GM12878 (cell line): ENCODE data around the gene KCNJ14.

Experiments used
- BRCA1 ChIP-seq: IDR thresholded peaks from 2 replicates; pipeline ENCODE4 v1.6.1; 2011; ENCODE audit warnings: low read depth, low read length, improper control_type of control experiment
- CTCF ChIP-seq, 3 experiments: IDR thresholded peaks in 2 of 3; conservative IDR thresholded peaks in 1 of 3; 2 replicates each; pipeline ENCODE4 v1.5.1; 2011; ENCODE audit warnings: low read depth in 3 of 3, low read length in 3 of 3, mild to moderate bottlenecking in 3 of 3, control low read depth in 2 of 3, moderate library complexity in 2 of 3, inconsistent platforms in 1 of 3, mixed read lengths in 1 of 3; ENCODE audit not compliant: control insufficient read depth in 2 of 3, insufficient read depth in 1 of 3; ENCODE audit errors: extremely low read depth in 1 of 3
- EZH2 ChIP-seq: IDR thresholded peaks from 2 replicates; pipeline ENCODE4 v1.6.1; 2012; ENCODE audit warnings: low read depth, mild to moderate bottlenecking, control low read depth, inconsistent platforms, low read length, borderline replicate concordance; ENCODE audit not compliant: control insufficient read depth
- FOXM1 ChIP-seq: IDR thresholded peaks from 2 replicates; pipeline ENCODE4 v1.6.1; 2012; ENCODE audit warnings: low read depth, mild to moderate bottlenecking, inconsistent platforms, low read length, moderate library complexity
- POLR2A ChIP-seq: IDR thresholded peaks from 2 replicates; pipeline ENCODE4 v1.6.1; 2011; ENCODE audit warnings: low read depth, mild to moderate bottlenecking, low read length
- POLR2AphosphoS5 ChIP-seq: IDR thresholded peaks from 2 replicates; pipeline ENCODE4 v1.6.1; 2011; ENCODE audit warnings: mild to moderate bottlenecking, low read length, inconsistent platforms
- RCOR1 ChIP-seq: conservative IDR thresholded peaks from 2 replicates; pipeline ENCODE4 v1.6.1; 2012; ENCODE audit warnings: low read depth, low read length, improper control_type of control experiment
- STAT1 ChIP-seq: fragments of 450-650 bp; conservative IDR thresholded peaks from 2 replicates; pipeline ENCODE4 v1.6.1; 2014; ENCODE audit warnings: antibody characterized with exemption, mild to moderate bottlenecking
- TAF1 ChIP-seq: IDR thresholded peaks from 2 replicates; pipeline ENCODE4 v1.6.1; 2011; ENCODE audit warnings: mild to moderate bottlenecking, low read depth, low read length, borderline replicate concordance
- YY1 ChIP-seq: IDR thresholded peaks from 2 replicates; pipeline ENCODE4 v1.6.1; 2011; ENCODE audit warnings: low read depth, mild to moderate bottlenecking, low read length
- TF ChIP-seq, protein P1 (sequence below): fragments of 450-650 bp; IDR thresholded peaks from 2 replicates; pipeline ENCODE4 v1.6.1; 2018; ENCODE audit warnings: borderline replicate concordance, mild to moderate bottlenecking; ENCODE audit not compliant: partially characterized antibody
- TF ChIP-seq, protein P2 (sequence below): IDR thresholded peaks from 2 replicates; pipeline ENCODE4 v1.6.1; 2011; ENCODE audit warnings: mild to moderate bottlenecking, low read depth, low read length, moderate library complexity; ENCODE audit not compliant: insufficient replicate concordance

GRCh38 chr19:48443256-48443655 is 12.1 kb upstream of the KCNJ14 start:
- TF ChIP-seq POLR2A, result no peak
- TF ChIP-seq EZH2, result no peak
- TF ChIP-seq YY1, result no peak
- TF ChIP-seq STAT1, result no peak
- TF ChIP-seq CTCF (IDR thresholded peaks at IDR 0.05 in 2 of 3, conservative IDR thresholded peaks at IDR 0.05 in 1 of 3; ENCODE audit: control insufficient read depth in 2 of 3, extremely low read depth in 1 of 3, insufficient read depth in 1 of 3, low read depth in 3 of 3, low read length in 3 of 3), result no peak
- TF ChIP-seq, protein P1, sequence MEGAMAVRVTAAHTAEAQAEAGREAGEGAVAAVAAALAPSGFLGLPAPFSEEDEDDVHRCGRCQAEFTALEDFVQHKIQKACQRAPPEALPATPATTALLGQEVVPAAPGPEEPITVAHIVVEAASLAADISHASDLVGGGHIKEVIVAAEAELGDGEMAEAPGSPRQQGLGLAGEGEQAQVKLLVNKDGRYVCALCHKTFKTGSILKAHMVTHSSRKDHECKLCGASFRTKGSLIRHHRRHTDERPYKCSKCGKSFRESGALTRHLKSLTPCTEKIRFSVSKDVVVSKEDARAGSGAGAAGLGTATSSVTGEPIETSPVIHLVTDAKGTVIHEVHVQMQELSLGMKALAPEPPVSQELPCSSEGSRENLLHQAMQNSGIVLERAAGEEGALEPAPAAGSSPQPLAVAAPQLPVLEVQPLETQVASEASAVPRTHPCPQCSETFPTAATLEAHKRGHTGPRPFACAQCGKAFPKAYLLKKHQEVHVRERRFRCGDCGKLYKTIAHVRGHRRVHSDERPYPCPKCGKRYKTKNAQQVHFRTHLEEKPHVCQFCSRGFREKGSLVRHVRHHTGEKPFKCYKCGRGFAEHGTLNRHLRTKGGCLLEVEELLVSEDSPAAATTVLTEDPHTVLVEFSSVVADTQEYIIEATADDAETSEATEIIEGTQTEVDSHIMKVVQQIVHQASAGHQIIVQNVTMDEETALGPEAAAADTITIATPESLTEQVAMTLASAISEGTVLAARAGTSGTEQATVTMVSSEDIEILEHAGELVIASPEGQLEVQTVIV, result no peak
- no peak for TF ChIP-seq POLR2AphosphoS5
- no peak for TF ChIP-seq FOXM1
- TF ChIP-seq TAF1, result no peak
- TF ChIP-seq, protein P2, sequence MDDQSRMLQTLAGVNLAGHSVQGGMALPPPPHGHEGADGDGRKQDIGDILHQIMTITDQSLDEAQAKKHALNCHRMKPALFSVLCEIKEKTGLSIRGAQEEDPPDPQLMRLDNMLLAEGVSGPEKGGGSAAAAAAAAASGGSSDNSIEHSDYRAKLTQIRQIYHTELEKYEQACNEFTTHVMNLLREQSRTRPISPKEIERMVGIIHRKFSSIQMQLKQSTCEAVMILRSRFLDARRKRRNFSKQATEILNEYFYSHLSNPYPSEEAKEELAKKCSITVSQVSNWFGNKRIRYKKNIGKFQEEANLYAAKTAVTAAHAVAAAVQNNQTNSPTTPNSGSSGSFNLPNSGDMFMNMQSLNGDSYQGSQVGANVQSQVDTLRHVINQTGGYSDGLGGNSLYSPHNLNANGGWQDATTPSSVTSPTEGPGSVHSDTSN, result no peak
- TF ChIP-seq BRCA1, result no peak
- no peak for TF ChIP-seq RCOR1
